H9 (cell line): ENCODE measurements around the gene HNMT. TPM values are rescaled to one million over a fixed set of nuclear protein-coding genes. Genes with fewer than 3 reads are reported as not detected.

Experiments used
- DNase-seq: peaks from one replicate; pipeline ENCODE4 v3.0.0-alpha.2; 2017
- H2AFZ ChIP-seq: one replicate; pipeline ENCODE4 v1.6.1; 2013; ENCODE audit warnings: mild to moderate bottlenecking, low read length, control low read depth, moderate library complexity
- H2AK5ac ChIP-seq: 2 replicates; pipeline ENCODE4 v1.6.1; 2013; ENCODE audit warnings: low read length, control low read depth, mixed read lengths; ENCODE audit not compliant: insufficient read length
- H2BK120ac ChIP-seq: one replicate; pipeline ENCODE4 v1.6.1; 2013; ENCODE audit warnings: low read depth, mild to moderate bottlenecking, low read length, control low read depth, inconsistent platforms; ENCODE audit not compliant: poor library complexity, severe bottlenecking
- H2BK12ac ChIP-seq: 2 replicates; pipeline ENCODE4 v1.6.1; 2013; ENCODE audit warnings: low read length, control low read depth, mixed read lengths, low read depth; ENCODE audit not compliant: insufficient read length
- H2BK15ac ChIP-seq: 2 replicates; pipeline ENCODE4 v1.6.1; 2013; ENCODE audit warnings: low read depth, low read length, control low read depth
- H2BK20ac ChIP-seq: one replicate; pipeline ENCODE4 v1.6.1; 2013; ENCODE audit warnings: low read depth, mild to moderate bottlenecking, low read length, control low read depth, inconsistent platforms; ENCODE audit not compliant: poor library complexity, severe bottlenecking
- H2BK5ac ChIP-seq: 2 replicates; pipeline ENCODE4 v1.6.1; 2013; ENCODE audit warnings: low read length, control low read depth, mixed read lengths; ENCODE audit not compliant: insufficient read length
- H3K14ac ChIP-seq: 2 replicates; pipeline ENCODE4 v1.6.1; 2013; ENCODE audit warnings: low read length, control low read depth; ENCODE audit not compliant: insufficient read depth
- H3K18ac ChIP-seq: 2 replicates; pipeline ENCODE4 v1.6.1; 2013; ENCODE audit warnings: low read depth, mild to moderate bottlenecking, mixed read lengths, low read length, control low read depth; ENCODE audit not compliant: insufficient read length
- H3K23ac ChIP-seq: 2 replicates; pipeline ENCODE4 v1.6.1; 2013; ENCODE audit warnings: low read length, control low read depth, mixed read lengths, low read depth; ENCODE audit not compliant: insufficient read length
- H3K23me2 ChIP-seq: 2 replicates; pipeline ENCODE4 v1.6.1; 2013; ENCODE audit warnings: low read depth, mild to moderate bottlenecking, mixed read lengths, low read length, control low read depth; ENCODE audit not compliant: insufficient read length, poor library complexity, severe bottlenecking
- H3K27ac ChIP-seq: 2 replicates; pipeline ENCODE4 v1.5.1; 2013; ENCODE audit warnings: low read length, control low read depth, mixed read lengths, low read depth; ENCODE audit not compliant: insufficient read length
- H3K27me3 ChIP-seq: 2 replicates; pipeline ENCODE4 v1.6.1; 2013; ENCODE audit warnings: low read length, control low read depth, inconsistent platforms; ENCODE audit not compliant: insufficient read depth
- H3K4ac ChIP-seq: 2 replicates; pipeline ENCODE4 v1.6.1; 2013; ENCODE audit warnings: low read depth, mild to moderate bottlenecking, control low read depth, inconsistent platforms, low read length, moderate library complexity
- H3K4me1 ChIP-seq: 2 replicates; pipeline ENCODE4 v1.6.1; 2013; ENCODE audit warnings: low read length, control low read depth, inconsistent platforms; ENCODE audit not compliant: insufficient read depth
- H3K4me2 ChIP-seq: 2 replicates; pipeline ENCODE4 v1.6.1; 2013; ENCODE audit warnings: low read length, control low read depth, mixed read lengths; ENCODE audit not compliant: insufficient read length, insufficient read depth
- H3K56ac ChIP-seq: 2 replicates; pipeline ENCODE4 v1.6.1; 2013; ENCODE audit warnings: low read depth, mild to moderate bottlenecking, mixed read lengths, low read length, control low read depth; ENCODE audit not compliant: insufficient read length
- H3K79me1 ChIP-seq: 2 replicates; pipeline ENCODE4 v1.6.1; 2013; ENCODE audit warnings: low read depth, mild to moderate bottlenecking, moderate library complexity, low read length, control low read depth, inconsistent platforms; ENCODE audit not compliant: insufficient read depth, poor library complexity, severe bottlenecking
- H3K79me2 ChIP-seq: 2 replicates; pipeline ENCODE4 v1.6.1; 2013; ENCODE audit warnings: low read length, control low read depth, inconsistent platforms; ENCODE audit not compliant: insufficient read depth
- H3K9ac ChIP-seq: 2 replicates; pipeline ENCODE4 v1.6.1; 2013; ENCODE audit warnings: low read length, control low read depth, mixed read lengths; ENCODE audit not compliant: insufficient read length; ENCODE audit errors: extremely low read depth
- H3K9me3 ChIP-seq: one replicate; pipeline ENCODE4 v1.6.1; 2013; ENCODE audit warnings: low read depth, low read length, inconsistent platforms; ENCODE audit not compliant: control insufficient read depth
- H3T11ph ChIP-seq: one replicate; pipeline ENCODE4 v1.6.1; 2013; ENCODE audit warnings: mild to moderate bottlenecking, low read length, control low read depth, inconsistent platforms
- H4K20me1 ChIP-seq: one replicate; pipeline ENCODE4 v1.6.1; 2013; ENCODE audit not compliant: control insufficient read depth, insufficient read length, insufficient read depth
- H4K5ac ChIP-seq: 2 replicates; pipeline ENCODE4 v1.6.1; 2013; ENCODE audit warnings: low read depth, mild to moderate bottlenecking, mixed read lengths, low read length, control low read depth; ENCODE audit not compliant: insufficient read length
- H4K8ac ChIP-seq: replicated peaks from 2 replicates; pipeline ENCODE4 v1.6.1; 2013; ENCODE audit warnings: low read length, control low read depth, mixed read lengths, low read depth; ENCODE audit not compliant: insufficient read length
- H4K91ac ChIP-seq: 2 replicates; pipeline ENCODE4 v1.6.1; 2013; ENCODE audit warnings: low read depth, mild to moderate bottlenecking, moderate library complexity, mixed read lengths, low read length, control low read depth; ENCODE audit not compliant: insufficient read length
- H3K27ac Mint-ChIP-seq, 3 experiments: 2 replicates in 2 of 3; 3 replicates in 1 of 3; pipeline ENCODE4 v1.8.0; 2020 to 2021; ENCODE audit warnings: mixed read lengths in 3 of 3, mild to moderate bottlenecking in 1 of 3, moderate library complexity in 1 of 3
- H3K27me3 Mint-ChIP-seq: 2 replicates; pipeline ENCODE4 v1.8.0; 2021; ENCODE audit warnings: low read depth, mild to moderate bottlenecking, moderate library complexity, mixed read lengths
- H3K36me3 Mint-ChIP-seq, 3 experiments: 2 replicates in 2 of 3; 3 replicates in 1 of 3; pipeline ENCODE4 v1.8.0; 2020 to 2021; ENCODE audit warnings: low read depth in 3 of 3, mixed read lengths in 3 of 3; ENCODE audit not compliant: insufficient read depth in 1 of 3
- H3K4me1 Mint-ChIP-seq, 2 experiments: 2 replicates each; pipeline ENCODE4 v1.8.0; 2020; ENCODE audit warnings: mixed read lengths in 2 of 2
- H3K4me3 Mint-ChIP-seq, 2 experiments: 2 replicates in 1 of 2; 3 replicates in 1 of 2; pipeline ENCODE4 v1.8.0; 2020 to 2021; ENCODE audit warnings: mild to moderate bottlenecking in 2 of 2, mixed read lengths in 2 of 2, moderate library complexity in 1 of 2
- H3K9me3 Mint-ChIP-seq, 2 experiments: 2 replicates in 1 of 2; 3 replicates in 1 of 2; pipeline ENCODE4 v1.8.0; 2020; ENCODE audit warnings: mild to moderate bottlenecking in 2 of 2, mixed read lengths in 2 of 2, moderate library complexity in 1 of 2
- WGBS: extraction: QIAGEN DNeasy Blood & Tissue Kit; methylation state at CpG from one replicate; pipeline ENCODE4 v1.1.7; 2013; ENCODE audit warnings: missing lambda C conversion rate, low lambda C conversion rate, mixed read lengths; ENCODE audit not compliant: insufficient read length; ENCODE audit errors: extremely low coverage; 5-methylcytosine and 5-hydroxymethylcytosine counted together
- total RNA-seq: library from RNA; stranded (reverse); gene quantifications from 2 replicates; pipeline ENCODE4 v1.2.1, GENCODE V29; 2021
- TF ChIP-seq, protein P1 (sequence below): fragments of 200-600 bp; sonication (generic); conservative IDR thresholded peaks from 3 replicates; pipeline ENCODE4 v1.8.0; 2021; ENCODE audit warnings: antibody characterized with exemption, mild to moderate bottlenecking

HNMT gene
- total RNA-seq, 1 experiment from 2014 or later: 1.3 TPM

DNA sequence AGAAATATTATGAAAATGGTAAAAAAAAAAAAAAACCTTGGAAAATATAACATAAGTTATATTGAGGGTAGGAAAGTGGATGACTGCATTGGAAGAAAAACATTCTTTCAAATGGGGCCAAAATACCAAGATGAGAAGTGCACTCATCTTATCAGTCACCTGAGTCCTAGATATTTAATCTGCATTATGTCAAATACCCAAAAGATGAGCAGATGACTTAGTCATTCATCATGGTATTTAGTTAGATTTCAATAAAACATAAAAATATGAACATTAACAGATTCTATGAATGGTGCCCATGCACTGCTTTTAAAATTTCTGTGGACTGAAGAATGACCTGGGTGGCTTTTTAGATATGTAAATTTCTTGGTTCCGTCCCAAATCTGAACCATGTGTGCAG is 56.9 kb downstream of the HNMT start:
- H3K4me3 Mint-ChIP-seq: no peak overlapping the region
- no peak overlapping the region for H2BK15ac ChIP-seq
- H3K14ac ChIP-seq: no peak overlapping the region
- no peak overlapping the region for H3K23ac ChIP-seq
- no peaks in the 10 kb centered on the region for H3K9me3 ChIP-seq
- WGBS: no CpG with 5 or more reads among the region's 1 CpG
- H2BK5ac ChIP-seq: no peak overlapping the region
- no peaks in the 10 kb centered on the region for H3K36me3 Mint-ChIP-seq
- H3K79me1 ChIP-seq: no peaks in the 10 kb centered on the region
- no peaks in the 10 kb centered on the region for H4K20me1 ChIP-seq
- H4K8ac ChIP-seq: no peak overlapping the region
- H3K27me3 Mint-ChIP-seq: no peaks in the 10 kb centered on the region
- no peak overlapping the region for H2AFZ ChIP-seq
- no peak overlapping the region for H2AK5ac ChIP-seq
- H3K4me1 ChIP-seq: no peaks in the 10 kb centered on the region; the same call in 1 of the 2 replicates
- no peaks in the 10 kb centered on the region for H3K9me3 Mint-ChIP-seq
- no peak overlapping the region for H3K27ac Mint-ChIP-seq
- H2BK20ac ChIP-seq: no peak overlapping the region
- H3T11ph ChIP-seq: no peak overlapping the region
- TF ChIP-seq, protein P1, sequence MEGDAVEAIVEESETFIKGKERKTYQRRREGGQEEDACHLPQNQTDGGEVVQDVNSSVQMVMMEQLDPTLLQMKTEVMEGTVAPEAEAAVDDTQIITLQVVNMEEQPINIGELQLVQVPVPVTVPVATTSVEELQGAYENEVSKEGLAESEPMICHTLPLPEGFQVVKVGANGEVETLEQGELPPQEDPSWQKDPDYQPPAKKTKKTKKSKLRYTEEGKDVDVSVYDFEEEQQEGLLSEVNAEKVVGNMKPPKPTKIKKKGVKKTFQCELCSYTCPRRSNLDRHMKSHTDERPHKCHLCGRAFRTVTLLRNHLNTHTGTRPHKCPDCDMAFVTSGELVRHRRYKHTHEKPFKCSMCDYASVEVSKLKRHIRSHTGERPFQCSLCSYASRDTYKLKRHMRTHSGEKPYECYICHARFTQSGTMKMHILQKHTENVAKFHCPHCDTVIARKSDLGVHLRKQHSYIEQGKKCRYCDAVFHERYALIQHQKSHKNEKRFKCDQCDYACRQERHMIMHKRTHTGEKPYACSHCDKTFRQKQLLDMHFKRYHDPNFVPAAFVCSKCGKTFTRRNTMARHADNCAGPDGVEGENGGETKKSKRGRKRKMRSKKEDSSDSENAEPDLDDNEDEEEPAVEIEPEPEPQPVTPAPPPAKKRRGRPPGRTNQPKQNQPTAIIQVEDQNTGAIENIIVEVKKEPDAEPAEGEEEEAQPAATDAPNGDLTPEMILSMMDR: no peak
- no peaks in the 10 kb centered on the region for H3K27me3 ChIP-seq
- DNase-seq: no peak
- H3K4me2 ChIP-seq: no peak overlapping the region
- no peak overlapping the region for H4K91ac ChIP-seq
- H3K4ac ChIP-seq: no peak overlapping the region
- no peak overlapping the region for H3K9ac ChIP-seq
- no peak overlapping the region for H3K18ac ChIP-seq
- H3K23me2 ChIP-seq: no peaks in the 10 kb centered on the region
- no peaks in the 10 kb centered on the region for H3K79me2 ChIP-seq
- peaks cover 5 to 8% of the 10 kb centered on the region in 2 experiments; a peak in 3 of 4 replicates for H3K4me1 Mint-ChIP-seq
- no peak overlapping the region for H2BK12ac ChIP-seq
- no peak overlapping the region for H3K27ac ChIP-seq
- no peak overlapping the region for H4K5ac ChIP-seq
- no peak overlapping the region for H2BK120ac ChIP-seq
- H3K56ac ChIP-seq: no peak overlapping the region
